HEK293 (cell line): ENCODE measurements around the gene STXBP3.

ENCODE experiments used
- HOXA7 ChIP-seq: sonication (generic); formaldehyde crosslinking; IDR thresholded peaks from 2 replicates; pipeline ENCODE4 v1.8.1; 2022; ENCODE audit warnings: missing genetic modification reagents, borderline replicate concordance
- ZBTB7A ChIP-seq: fragments of 450-650 bp; formaldehyde crosslinking; IDR thresholded peaks from 2 replicates; pipeline ENCODE4 v1.5.1; 2016; ENCODE audit warnings: low read depth, missing biosample characterization, missing genetic modification characterization
- ZBTB8A ChIP-seq: fragments of 450-650 bp; formaldehyde crosslinking; IDR thresholded peaks from 2 replicates; pipeline ENCODE4 v1.5.1; 2016; ENCODE audit warnings: missing biosample characterization, missing genetic modification characterization
- ZNF121 ChIP-seq: fragments of 450-650 bp; formaldehyde crosslinking; IDR thresholded peaks from 2 replicates; pipeline ENCODE4 v1.5.1; 2016; ENCODE audit warnings: missing biosample characterization, missing genetic modification characterization
- ZNF140 ChIP-seq: fragments of 450-650 bp; formaldehyde crosslinking; IDR thresholded peaks from 2 replicates; pipeline ENCODE4 v1.5.1; 2016; ENCODE audit warnings: missing biosample characterization, missing genetic modification characterization
- ZNF174 ChIP-seq: fragments of 450-650 bp; formaldehyde crosslinking; IDR thresholded peaks from 2 replicates; pipeline ENCODE4 v1.5.0; 2017; ENCODE audit warnings: missing biosample characterization, mild to moderate bottlenecking, missing genetic modification characterization
- ZNF24 ChIP-seq: fragments of 450-650 bp; formaldehyde crosslinking; IDR thresholded peaks from 2 replicates; pipeline ENCODE4 v1.5.1; 2016; ENCODE audit warnings: missing biosample characterization, missing genetic modification characterization
- ZNF274 ChIP-seq, 2 experiments: fragments of 200-500 bp in 1 of 2; fragments of 450-650 bp in 1 of 2; sonication (Bioruptor generic) in 1 of 2; formaldehyde crosslinking in 1 of 2; IDR thresholded peaks; 2 replicates each; pipeline versions ENCODE4 v1.5.1 to v1.6.1; 2014 to 2016; ENCODE audit warnings: borderline replicate concordance in 1 of 2, inconsistent platforms in 1 of 2, low read length in 1 of 2, missing biosample characterization in 1 of 2, missing genetic modification characterization in 1 of 2
- ZNF311 ChIP-seq: fragments of 450-650 bp; formaldehyde crosslinking; IDR thresholded peaks from 2 replicates; pipeline ENCODE4 v1.5.1; 2017; ENCODE audit warnings: missing biosample characterization, missing genetic modification characterization, borderline replicate concordance
- ZNF324 ChIP-seq: fragments of 450-650 bp; formaldehyde crosslinking; IDR thresholded peaks from 2 replicates; pipeline ENCODE4 v1.5.1; 2016; ENCODE audit warnings: missing biosample characterization, missing genetic modification characterization
- ZNF350 ChIP-seq: fragments of 450-650 bp; formaldehyde crosslinking; IDR thresholded peaks from 2 replicates; pipeline ENCODE4 v1.5.0; 2017; ENCODE audit warnings: missing biosample characterization, mild to moderate bottlenecking, missing genetic modification characterization
- ZNF423 ChIP-seq: fragments of 450-650 bp; formaldehyde crosslinking; IDR thresholded peaks from 2 replicates; pipeline ENCODE4 v1.5.1; 2016; ENCODE audit warnings: missing biosample characterization, missing genetic modification characterization
- ZNF501 ChIP-seq: fragments of 450-650 bp; formaldehyde crosslinking; IDR thresholded peaks from 2 replicates; pipeline ENCODE4 v1.5.1; 2016; ENCODE audit warnings: missing biosample characterization, missing genetic modification characterization
- ZNF549 ChIP-seq: fragments of 450-650 bp; IDR thresholded peaks from 2 replicates; pipeline ENCODE4 v1.5.1; 2018; ENCODE audit warnings: missing biosample characterization, missing genetic modification characterization, mild to moderate bottlenecking, inconsistent platforms, moderate library complexity
- ZNF558 ChIP-seq: fragments of 450-650 bp; formaldehyde crosslinking; IDR thresholded peaks from 2 replicates; pipeline ENCODE4 v1.5.1; 2016; ENCODE audit warnings: missing biosample characterization, missing genetic modification characterization
- ZNF610 ChIP-seq: fragments of 450-650 bp; formaldehyde crosslinking; IDR thresholded peaks from 2 replicates; pipeline ENCODE4 v1.5.1; 2016; ENCODE audit warnings: missing biosample characterization, missing genetic modification characterization, borderline replicate concordance
- ZNF629 ChIP-seq: fragments of 450-650 bp; formaldehyde crosslinking; IDR thresholded peaks from 2 replicates; pipeline ENCODE4 v1.5.1; 2017; ENCODE audit warnings: missing biosample characterization, missing genetic modification characterization
- TF ChIP-seq, protein P1 (sequence below): fragments of 450-650 bp; IDR thresholded peaks from 2 replicates; pipeline ENCODE4 v1.5.1; 2018; ENCODE audit warnings: missing biosample characterization, missing genetic modification characterization
- TF ChIP-seq, protein P2 (sequence below): fragments of 450-650 bp; formaldehyde crosslinking; IDR thresholded peaks from 2 replicates; pipeline ENCODE4 v1.5.0; 2017; ENCODE audit warnings: missing biosample characterization, missing genetic modification characterization, borderline replicate concordance
- TF ChIP-seq, protein P3 (sequence below): fragments of 450-650 bp; formaldehyde crosslinking; IDR thresholded peaks from 2 replicates; pipeline ENCODE4 v1.5.1; 2016; ENCODE audit warnings: missing biosample characterization, missing genetic modification characterization, low read depth
- TF ChIP-seq, protein P4 (sequence below): fragments of 450-650 bp; formaldehyde crosslinking; IDR thresholded peaks from 2 replicates; pipeline ENCODE4 v1.5.1; 2016; ENCODE audit warnings: missing biosample characterization, missing genetic modification characterization
- TF ChIP-seq, protein P5 (sequence below): fragments of 450-650 bp; formaldehyde crosslinking; IDR thresholded peaks from 2 replicates; pipeline ENCODE4 v1.5.1; 2017; ENCODE audit warnings: missing biosample characterization, missing genetic modification characterization

STXBP3 gene

DNA sequence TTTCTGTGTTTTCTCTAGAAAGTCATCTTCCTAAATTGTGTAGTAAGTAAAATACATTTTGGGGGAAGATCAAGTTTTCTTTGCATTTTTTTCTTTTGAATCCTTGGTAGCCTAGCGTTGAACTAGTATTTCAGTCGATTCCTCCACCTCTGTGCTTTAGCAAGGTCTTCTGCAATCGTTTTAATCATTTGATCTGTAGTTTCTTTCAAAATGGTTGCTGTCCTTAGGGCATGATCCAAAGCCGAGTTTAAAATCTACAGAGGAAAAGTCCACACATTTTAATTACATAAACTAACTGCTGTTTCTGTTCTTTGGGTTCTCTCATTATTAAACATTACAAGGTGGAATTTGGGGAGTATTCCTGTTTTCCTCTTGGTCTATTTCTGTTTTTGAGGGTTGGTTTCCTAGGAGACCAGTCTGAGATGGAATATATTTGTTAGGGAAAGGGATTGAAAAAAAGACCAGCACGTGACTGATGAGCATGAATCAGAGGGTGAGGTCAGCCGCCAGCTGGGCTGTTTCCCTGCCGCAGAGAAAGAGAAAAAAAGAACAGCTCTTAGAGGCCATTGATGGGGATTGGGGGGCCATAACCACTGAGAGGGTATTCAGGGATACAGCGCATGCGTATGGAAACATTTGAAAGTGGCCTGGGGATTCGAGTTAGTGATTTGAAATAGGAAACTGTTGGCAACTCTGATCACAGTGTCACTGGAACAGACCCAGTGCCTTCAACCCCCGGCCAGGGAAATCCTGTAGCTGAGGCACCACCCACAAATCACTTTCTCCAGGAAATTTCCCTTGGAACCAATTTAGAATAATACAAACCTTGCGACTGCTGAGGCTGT, 69.8 kb downstream of the STXBP3 start (continued):
- TF ChIP-seq ZBTB8A (tag by site-specific recombination): no peak
- TF ChIP-seq ZNF174 (tag by site-specific recombination): no peak
- no peak for TF ChIP-seq HOXA7
- no peak for TF ChIP-seq ZNF549 (tag by site-specific recombination)
- peak; percentile 19; the same call in 1 of the 2 replicates for TF ChIP-seq ZNF558 (tag by site-specific recombination)
- no peak for TF ChIP-seq ZNF350
- TF ChIP-seq ZNF629 (tag by site-specific recombination): peak; percentile 67
- TF ChIP-seq ZNF324: 0 out of 2 replicates have a peak, but pooled peaks have one; percentile 24
- TF ChIP-seq, protein P1, sequence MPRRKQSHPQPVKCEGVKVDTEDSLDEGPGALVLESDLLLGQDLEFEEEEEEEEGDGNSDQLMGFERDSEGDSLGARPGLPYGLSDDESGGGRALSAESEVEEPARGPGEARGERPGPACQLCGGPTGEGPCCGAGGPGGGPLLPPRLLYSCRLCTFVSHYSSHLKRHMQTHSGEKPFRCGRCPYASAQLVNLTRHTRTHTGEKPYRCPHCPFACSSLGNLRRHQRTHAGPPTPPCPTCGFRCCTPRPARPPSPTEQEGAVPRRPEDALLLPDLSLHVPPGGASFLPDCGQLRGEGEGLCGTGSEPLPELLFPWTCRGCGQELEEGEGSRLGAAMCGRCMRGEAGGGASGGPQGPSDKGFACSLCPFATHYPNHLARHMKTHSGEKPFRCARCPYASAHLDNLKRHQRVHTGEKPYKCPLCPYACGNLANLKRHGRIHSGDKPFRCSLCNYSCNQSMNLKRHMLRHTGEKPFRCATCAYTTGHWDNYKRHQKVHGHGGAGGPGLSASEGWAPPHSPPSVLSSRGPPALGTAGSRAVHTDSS: no peak
- no peak for TF ChIP-seq ZNF423 (tag by site-specific recombination)
- TF ChIP-seq ZNF501: no peak
- TF ChIP-seq, protein P2, sequence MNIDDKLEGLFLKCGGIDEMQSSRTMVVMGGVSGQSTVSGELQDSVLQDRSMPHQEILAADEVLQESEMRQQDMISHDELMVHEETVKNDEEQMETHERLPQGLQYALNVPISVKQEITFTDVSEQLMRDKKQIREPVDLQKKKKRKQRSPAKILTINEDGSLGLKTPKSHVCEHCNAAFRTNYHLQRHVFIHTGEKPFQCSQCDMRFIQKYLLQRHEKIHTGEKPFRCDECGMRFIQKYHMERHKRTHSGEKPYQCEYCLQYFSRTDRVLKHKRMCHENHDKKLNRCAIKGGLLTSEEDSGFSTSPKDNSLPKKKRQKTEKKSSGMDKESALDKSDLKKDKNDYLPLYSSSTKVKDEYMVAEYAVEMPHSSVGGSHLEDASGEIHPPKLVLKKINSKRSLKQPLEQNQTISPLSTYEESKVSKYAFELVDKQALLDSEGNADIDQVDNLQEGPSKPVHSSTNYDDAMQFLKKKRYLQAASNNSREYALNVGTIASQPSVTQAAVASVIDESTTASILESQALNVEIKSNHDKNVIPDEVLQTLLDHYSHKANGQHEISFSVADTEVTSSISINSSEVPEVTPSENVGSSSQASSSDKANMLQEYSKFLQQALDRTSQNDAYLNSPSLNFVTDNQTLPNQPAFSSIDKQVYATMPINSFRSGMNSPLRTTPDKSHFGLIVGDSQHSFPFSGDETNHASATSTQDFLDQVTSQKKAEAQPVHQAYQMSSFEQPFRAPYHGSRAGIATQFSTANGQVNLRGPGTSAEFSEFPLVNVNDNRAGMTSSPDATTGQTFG (tag by site-specific recombination): no peak
- no peak for TF ChIP-seq ZNF311 (tag by site-specific recombination)
- no peak for TF ChIP-seq ZBTB7A (tag by site-specific recombination)
- TF ChIP-seq, protein P3, sequence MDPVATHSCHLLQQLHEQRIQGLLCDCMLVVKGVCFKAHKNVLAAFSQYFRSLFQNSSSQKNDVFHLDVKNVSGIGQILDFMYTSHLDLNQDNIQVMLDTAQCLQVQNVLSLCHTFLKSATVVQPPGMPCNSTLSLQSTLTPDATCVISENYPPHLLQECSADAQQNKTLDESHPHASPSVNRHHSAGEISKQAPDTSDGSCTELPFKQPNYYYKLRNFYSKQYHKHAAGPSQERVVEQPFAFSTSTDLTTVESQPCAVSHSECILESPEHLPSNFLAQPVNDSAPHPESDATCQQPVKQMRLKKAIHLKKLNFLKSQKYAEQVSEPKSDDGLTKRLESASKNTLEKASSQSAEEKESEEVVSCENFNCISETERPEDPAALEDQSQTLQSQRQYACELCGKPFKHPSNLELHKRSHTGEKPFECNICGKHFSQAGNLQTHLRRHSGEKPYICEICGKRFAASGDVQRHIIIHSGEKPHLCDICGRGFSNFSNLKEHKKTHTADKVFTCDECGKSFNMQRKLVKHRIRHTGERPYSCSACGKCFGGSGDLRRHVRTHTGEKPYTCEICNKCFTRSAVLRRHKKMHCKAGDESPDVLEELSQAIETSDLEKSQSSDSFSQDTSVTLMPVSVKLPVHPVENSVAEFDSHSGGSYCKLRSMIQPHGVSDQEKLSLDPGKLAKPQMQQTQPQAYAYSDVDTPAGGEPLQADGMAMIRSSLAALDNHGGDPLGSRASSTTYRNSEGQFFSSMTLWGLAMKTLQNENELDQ: no peak
- TF ChIP-seq ZNF121 (tag by site-specific recombination): no peak
- TF ChIP-seq, protein P4, sequence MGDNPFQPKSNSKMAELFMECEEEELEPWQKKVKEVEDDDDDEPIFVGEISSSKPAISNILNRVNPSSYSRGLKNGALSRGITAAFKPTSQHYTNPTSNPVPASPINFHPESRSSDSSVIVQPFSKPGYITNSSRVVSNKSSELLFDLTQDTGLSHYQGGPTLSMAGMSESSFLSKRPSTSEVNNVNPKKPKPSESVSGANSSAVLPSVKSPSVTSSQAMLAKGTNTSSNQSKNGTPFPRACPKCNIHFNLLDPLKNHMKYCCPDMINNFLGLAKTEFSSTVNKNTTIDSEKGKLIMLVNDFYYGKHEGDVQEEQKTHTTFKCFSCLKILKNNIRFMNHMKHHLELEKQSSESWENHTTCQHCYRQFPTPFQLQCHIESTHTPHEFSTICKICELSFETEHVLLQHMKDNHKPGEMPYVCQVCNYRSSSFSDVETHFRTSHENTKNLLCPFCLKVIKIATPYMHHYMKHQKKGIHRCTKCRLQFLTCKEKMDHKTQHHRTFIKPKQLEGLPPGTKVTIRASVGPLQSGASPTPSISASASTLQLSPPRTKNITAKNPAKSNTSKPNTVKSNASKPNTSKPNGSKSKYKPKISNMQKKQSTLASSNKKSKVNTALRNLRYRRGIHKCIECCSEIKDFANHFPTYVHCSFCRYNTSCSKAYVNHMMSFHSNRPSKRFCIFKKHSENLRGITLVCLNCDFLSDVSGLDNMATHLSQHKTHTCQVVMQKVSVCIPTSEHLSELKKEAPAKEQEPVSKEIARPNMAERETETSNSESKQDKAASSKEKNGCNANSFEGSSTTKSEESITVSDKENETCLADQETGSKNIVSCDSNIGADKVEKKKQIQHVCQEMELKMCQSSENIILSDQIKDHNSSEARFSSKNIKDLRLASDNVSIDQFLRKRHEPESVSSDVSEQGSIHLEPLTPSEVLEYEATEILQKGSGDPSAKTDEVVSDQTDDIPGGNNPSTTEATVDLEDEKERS (tag by site-specific recombination): no peak
- no peak for TF ChIP-seq ZNF610 (tag by site-specific recombination)
- TF ChIP-seq, protein P5, sequence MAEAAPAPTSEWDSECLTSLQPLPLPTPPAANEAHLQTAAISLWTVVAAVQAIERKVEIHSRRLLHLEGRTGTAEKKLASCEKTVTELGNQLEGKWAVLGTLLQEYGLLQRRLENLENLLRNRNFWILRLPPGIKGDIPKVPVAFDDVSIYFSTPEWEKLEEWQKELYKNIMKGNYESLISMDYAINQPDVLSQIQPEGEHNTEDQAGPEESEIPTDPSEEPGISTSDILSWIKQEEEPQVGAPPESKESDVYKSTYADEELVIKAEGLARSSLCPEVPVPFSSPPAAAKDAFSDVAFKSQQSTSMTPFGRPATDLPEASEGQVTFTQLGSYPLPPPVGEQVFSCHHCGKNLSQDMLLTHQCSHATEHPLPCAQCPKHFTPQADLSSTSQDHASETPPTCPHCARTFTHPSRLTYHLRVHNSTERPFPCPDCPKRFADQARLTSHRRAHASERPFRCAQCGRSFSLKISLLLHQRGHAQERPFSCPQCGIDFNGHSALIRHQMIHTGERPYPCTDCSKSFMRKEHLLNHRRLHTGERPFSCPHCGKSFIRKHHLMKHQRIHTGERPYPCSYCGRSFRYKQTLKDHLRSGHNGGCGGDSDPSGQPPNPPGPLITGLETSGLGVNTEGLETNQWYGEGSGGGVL (tag by site-specific recombination): no peak
- TF ChIP-seq ZNF140 (tag by site-specific recombination): no peak
- peak; percentile 56; the same call in 1 of the 2 replicates for TF ChIP-seq ZNF24 (tag by site-specific recombination)
- no peak for TF ChIP-seq ZNF274 (IDR thresholded peaks at IDR 0.05; ENCODE audit: low read length)
- TF ChIP-seq ZNF274 (tag by site-specific recombination; IDR thresholded peaks at IDR 0.05; ENCODE audit: borderline replicate concordance): no peak
